Measurements from ENCODE around the gene SAMD14. TPM values are rescaled to one million over a fixed set of nuclear protein-coding genes. Genes with fewer than 3 reads are reported as not detected.

Gene SAMD14
- 1 to 10 TPM; 2.6 to 5.0 TPM for total RNA-seq

DNA sequence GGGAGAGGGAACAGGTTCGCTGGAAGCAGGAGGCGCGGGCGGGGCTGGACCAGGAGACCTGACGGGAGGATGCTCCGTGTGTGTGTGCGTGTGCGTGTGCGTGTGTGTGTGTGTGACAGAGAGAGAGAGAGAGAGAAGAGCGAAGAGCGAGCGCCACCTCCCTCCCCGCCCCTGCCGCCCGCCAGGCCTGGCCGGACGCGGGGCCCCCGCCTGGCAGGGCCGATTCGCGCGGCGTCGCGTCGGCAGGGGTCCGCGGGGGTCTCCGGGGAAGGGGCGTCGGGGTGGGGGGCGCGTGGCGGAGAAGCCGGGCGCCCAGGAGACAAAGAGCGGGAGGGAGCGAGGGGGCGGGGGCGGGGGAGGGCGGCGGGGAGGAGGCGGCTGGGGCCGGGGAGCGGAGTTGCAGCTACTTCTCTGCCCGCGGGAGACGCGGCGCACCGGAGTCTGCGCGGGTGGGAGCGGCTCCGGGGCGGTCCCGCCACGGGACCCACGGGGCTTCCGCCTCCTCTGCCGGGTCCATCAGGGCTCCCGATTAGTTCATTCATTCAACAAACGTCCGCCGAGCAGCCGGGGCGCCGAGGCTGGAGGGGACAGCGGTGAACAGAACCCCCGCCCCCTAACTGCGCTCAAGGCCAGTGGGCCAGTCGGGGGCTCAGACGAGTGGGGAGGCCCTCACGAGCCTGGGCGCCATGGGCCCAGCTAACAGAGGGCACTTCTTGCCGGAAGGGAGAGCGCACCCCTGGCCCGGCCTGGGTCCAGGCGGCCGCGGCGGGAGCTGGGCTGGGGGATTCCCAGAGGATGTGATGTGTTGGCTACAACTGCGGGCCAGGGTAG, at the start of gene SAMD14:
Gene SAMD14 (minus strand): TSS at position 433 of the 831 bp plus-strand sequence. CDS start 5,201 bp downstream, outside the sequence.
- no peaks in the 10 kb centered on the region for H3K36me3 Mint-ChIP-seq
- H3K27ac Mint-ChIP-seq, result peak within 1 kb of the TSS; percentile 43 to 76
- peaks cover 9 to 11% of the 10 kb centered on the region in 2 donors for H3K27me3 Mint-ChIP-seq

DNA sequence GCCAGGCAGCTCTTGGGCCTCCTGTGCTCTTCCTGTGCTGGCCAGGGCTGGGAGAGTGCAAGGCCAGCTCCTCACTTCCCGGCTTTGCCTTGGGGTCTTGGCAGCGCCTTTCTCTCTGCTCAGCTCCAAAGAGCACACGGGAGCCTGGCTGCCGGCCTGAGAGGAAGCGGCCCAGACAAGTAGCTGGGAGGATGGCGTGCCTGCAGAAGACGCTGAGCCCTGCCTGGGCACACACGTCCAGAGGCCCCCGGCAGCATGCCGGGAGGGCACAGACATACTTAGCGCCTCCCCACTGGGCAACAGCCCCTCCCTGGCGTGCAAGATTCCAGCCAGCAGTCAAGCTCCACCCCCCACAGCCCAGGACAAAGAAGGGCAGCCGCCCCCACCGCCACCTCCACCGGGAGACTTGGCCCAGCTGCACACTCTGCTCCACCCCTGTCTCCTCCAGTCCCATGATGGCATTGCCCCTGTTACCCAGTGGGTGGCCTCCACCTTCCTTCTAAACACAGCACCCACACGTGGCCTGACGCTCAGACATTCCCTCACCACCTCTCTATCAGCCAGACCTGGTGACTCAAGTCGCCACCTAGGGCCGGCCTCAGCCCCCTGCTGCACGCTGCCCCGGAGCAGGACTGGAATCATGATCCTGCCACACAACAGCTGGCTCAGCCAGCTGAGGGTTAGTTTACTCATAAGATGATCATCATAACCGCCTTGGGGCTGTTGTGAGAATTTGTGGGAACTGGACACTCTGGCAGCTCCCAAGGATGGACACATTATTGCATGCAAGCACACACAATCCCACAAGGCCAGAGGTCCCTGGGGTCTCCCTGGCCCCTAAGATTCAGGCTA, 48.2 kb upstream of the SAMD14 start:
- peaks cover 10 to 15% of the 10 kb centered on the region in 2 donors for H3K4me1 Mint-ChIP-seq (ENCODE audit: low read depth in 2 of 2)
- H3K27me3 Mint-ChIP-seq, result peaks cover 0 to 7% of the 10 kb centered on the region in 2 donors
- H3K9me3 Mint-ChIP-seq, result no peaks in the 10 kb centered on the region
- H3K4me3 Mint-ChIP-seq, result no peak overlapping the region
- ATAC-seq (peak; percentile 62 to 73), DNase-seq (ENCODE audit: low spot score) (no peak)
- H3K27ac Mint-ChIP-seq, result no peak overlapping the region
- no peaks in the 10 kb centered on the region for H3K36me3 Mint-ChIP-seq

More for the DNA sequence above, at the start of gene SAMD14:
- Mint-ChIP-seq H3K4me3 (peak within 1 kb of the TSS; percentile 86), H3K4me1 (ENCODE audit: low read depth in 2 of 2) (peaks cover 27 to 40% of the 10 kb centered on the region in 2 donors), H3K9me3 (no peaks in the 10 kb centered on the region)
- peak; percentile 70 to 81 for ATAC-seq
- peak; percentile 71 for DNase-seq (ENCODE audit: low spot score)

DNA sequence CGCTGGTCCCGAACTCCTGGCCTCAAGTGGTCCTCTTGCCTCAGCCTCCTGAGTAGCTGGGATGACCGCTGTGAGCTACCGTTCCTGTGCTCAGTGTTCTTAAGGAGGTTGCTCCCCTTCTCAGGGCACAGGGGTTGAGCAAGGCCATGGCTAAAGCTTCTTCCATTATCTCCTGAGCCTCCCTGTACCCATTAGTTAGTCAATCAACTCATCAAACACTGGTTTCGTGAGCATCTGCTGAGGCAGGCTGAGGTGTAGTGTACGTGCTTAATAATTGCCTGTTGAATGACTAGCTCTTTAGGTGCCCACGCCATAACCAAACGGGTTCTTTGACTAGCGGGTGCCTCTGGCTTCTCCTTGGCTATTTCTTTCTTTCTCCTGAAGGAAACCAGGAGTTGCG, 47.5 kb upstream of the SAMD14 start:
- Mint-ChIP-seq H3K4me3 (no peak overlapping the region), H3K27me3 (peaks cover 0 to 7% of the 10 kb centered on the region in 2 donors), H3K4me1 (ENCODE audit: low read depth in 2 of 2) (peaks cover 6 to 11% of the 10 kb centered on the region in 2 donors), H3K9me3 (no peaks in the 10 kb centered on the region), H3K27ac (no peak overlapping the region), H3K36me3 (no peaks in the 10 kb centered on the region)
- no peak for DNase-seq (ENCODE audit: low spot score)
- no peak for ATAC-seq

DNA sequence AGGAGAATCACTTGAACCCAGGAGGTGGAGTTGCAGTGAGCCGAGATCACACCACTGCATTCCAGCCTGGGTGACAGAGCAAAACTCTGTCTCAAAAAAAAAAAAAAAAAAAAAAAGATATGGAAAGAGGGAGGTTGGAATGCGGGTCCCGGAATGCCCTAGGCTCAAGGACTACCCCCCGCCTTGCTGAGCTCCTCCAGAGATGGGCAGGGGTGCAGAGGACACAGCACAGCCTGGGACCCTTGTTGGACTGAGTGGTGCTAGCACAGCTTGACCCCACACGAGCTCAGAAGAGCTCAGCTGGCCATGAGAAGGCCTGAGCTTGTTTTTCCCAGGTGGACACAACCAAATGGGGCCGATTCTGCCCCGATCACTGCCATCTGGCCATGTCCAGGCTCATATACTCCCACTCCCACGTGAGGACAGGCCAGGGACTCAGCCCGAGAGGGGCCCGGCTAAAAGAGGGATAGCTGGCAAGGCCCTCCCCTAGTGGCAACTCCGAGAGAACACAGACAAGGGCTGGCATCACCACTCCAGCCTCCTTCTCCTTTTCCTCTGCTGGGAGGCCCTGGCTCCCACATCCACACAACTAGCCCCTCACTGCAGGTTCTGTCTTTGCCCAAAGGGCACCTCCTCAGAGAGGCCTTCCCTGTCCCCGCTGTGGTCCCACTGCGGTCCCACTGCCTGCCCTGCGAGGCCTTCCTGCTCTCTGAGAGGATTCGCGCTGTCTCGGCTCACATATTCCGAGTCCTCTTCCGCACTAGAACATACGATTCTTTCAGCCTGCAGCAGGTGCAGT, 46.8 kb upstream of the SAMD14 start:
- H3K27ac Mint-ChIP-seq, result no peak overlapping the region
- DNase-seq (ENCODE audit: low spot score), result no peak
- no peak for ATAC-seq
- peaks cover 6 to 8% of the 10 kb centered on the region in 2 donors for H3K4me1 Mint-ChIP-seq (ENCODE audit: low read depth in 2 of 2)
- H3K4me3 Mint-ChIP-seq, result no peak overlapping the region
- H3K9me3 Mint-ChIP-seq, result no peaks in the 10 kb centered on the region
- peaks cover 0 to 5% of the 10 kb centered on the region in 2 donors for H3K27me3 Mint-ChIP-seq
- no peaks in the 10 kb centered on the region for H3K36me3 Mint-ChIP-seq

DNA sequence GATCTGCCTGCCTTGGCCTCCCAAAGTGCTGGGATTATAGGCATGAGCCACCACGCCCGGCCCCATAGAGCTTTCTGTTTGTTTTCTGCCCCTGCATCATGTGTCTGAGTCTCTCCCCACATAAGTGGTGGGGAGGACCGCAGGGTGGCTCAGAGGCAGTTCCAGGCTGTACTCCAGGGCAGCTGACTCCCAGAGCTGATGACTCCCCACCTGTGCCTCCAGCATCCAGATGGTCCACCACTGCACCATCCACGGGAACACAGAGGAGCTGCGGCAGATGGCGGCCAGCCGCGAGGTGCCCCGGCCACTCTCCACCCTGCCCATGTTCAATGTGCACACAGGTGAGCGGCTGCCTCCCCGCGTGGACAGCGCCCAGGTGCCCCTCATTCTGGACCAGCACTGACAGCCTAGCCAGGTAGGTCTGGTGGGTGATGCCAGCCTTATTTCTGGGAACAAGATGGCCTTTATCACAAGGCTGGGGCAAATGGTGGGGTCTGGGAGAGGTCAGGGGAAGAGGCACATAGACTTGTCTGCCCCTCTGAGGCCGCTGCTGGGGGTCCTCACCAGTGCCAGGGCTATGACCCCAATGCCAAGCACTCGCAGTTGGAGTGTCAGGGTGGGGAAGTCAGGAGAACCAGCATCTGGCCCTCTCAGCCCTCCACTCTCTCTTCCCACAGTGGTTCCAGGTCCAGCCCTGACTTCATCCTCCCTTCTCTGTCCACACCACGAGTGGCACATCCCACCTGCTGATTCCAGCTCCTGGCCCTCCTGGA, 45.3 kb upstream of the SAMD14 start:
- DNase-seq (ENCODE audit: low spot score) (no peak), ATAC-seq (no peak)
- no peaks in the 10 kb centered on the region for H3K9me3 Mint-ChIP-seq
- peaks cover 0 to 3% of the 10 kb centered on the region in 2 donors for H3K27me3 Mint-ChIP-seq
- H3K4me1 Mint-ChIP-seq (ENCODE audit: low read depth in 2 of 2), result peaks cover 5 to 10% of the 10 kb centered on the region in 2 donors
- H3K4me3 Mint-ChIP-seq, result no peak overlapping the region
- H3K36me3 Mint-ChIP-seq, result no peaks in the 10 kb centered on the region
- H3K27ac Mint-ChIP-seq, result no peak overlapping the region

DNA sequence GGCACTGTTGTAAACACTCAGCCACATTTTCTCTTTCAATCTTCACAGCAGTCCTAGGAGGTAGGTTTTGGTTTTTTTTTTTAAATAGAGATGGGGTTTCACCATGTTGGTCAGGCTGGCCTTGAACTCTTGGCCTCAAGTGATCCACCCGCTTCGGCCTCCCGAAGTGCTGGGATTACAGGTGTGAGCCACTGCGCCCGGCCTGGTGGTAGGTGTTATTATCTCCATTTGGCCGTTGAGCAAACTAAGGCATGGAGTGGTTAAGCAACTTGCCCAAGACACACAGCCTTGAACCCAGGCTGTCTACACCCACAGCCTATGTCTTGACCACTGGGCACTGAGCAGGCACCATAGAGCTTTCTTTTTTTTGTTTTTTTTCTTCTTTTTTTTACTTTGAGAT, 44.5 kb upstream of the SAMD14 start:
- Mint-ChIP-seq H3K4me3 (no peak overlapping the region), H3K27me3 (peaks cover 0 to 3% of the 10 kb centered on the region in 2 donors), H3K36me3 (no peaks in the 10 kb centered on the region), H3K4me1 (ENCODE audit: low read depth in 2 of 2) (peaks cover 6 to 12% of the 10 kb centered on the region in 2 donors), H3K27ac (no peak overlapping the region), H3K9me3 (no peaks in the 10 kb centered on the region)
- DNase-seq (ENCODE audit: low spot score) (no peak), ATAC-seq (no peak)

DNA sequence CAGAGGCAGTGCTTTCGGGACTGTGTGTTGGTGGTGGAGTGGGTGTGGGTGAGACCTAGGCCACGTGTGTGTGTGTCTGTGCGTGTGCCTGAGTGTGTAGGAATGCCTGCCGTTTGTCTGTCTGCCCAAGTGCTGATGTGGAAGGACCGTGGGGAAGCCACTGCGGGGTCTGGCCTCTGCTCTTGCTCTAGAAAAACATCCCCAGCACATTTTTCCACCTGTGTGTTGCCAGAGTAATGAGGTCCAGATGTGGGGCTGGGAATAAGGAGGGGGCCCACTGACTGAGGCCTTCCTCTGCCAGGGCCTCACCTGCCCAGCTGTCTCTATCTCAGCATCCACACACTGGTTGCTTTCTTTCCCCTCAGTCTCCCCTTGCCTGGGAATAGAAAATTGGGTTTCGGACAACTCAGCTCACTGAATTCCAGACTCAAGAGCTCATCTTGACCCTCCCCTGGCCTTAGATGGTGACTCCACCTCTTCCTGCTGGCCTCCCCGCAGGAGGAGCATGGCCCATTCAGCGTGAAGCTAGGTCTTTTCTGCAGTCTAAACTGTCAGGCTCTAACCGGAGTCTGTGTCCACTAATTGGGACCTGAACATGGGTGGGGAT, 43.5 kb upstream of the SAMD14 start:
- DNase-seq (ENCODE audit: low spot score) (no peak), ATAC-seq (no peak)
- H3K36me3 Mint-ChIP-seq, result no peaks in the 10 kb centered on the region

DNA sequence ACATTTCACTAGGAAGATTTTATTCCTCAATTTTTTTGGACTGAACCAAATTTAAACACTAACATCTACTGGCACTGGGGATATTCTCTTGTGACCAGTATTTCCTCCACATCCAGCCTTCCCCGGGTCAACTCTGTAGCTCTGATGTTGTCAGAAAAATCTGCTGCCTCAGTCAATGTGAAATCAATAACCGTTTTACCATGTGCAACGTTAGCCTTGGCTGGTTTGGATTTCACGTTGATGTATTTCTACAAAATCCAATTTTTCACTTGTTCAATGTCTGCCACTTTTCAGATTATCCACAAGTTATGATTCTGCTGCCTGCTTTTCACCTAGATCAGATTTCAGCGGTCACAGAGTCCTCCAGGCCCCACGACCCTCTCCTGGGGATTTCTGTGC, 43.0 kb upstream of the SAMD14 start:
- H3K4me1 Mint-ChIP-seq (ENCODE audit: low read depth in 2 of 2), result peaks cover 11 to 14% of the 10 kb centered on the region in 2 donors
- no peaks in the 10 kb centered on the region for H3K9me3 Mint-ChIP-seq
- H3K27me3 Mint-ChIP-seq, result no peaks in the 10 kb centered on the region
- ATAC-seq (no peak), DNase-seq (ENCODE audit: low spot score) (no peak)
- H3K27ac Mint-ChIP-seq, result no peak overlapping the region
- H3K36me3 Mint-ChIP-seq, result no peaks in the 10 kb centered on the region
- H3K4me3 Mint-ChIP-seq, result no peak overlapping the region

More for the DNA sequence above, 43.5 kb upstream of the SAMD14 start:
- Mint-ChIP-seq H3K27me3 (peaks cover 0 to 3% of the 10 kb centered on the region in 2 donors), H3K4me3 (no peak overlapping the region), H3K9me3 (no peaks in the 10 kb centered on the region), H3K27ac (no peak overlapping the region), H3K4me1 (ENCODE audit: low read depth in 2 of 2) (peaks cover 15 to 19% of the 10 kb centered on the region in 2 donors)

DNA sequence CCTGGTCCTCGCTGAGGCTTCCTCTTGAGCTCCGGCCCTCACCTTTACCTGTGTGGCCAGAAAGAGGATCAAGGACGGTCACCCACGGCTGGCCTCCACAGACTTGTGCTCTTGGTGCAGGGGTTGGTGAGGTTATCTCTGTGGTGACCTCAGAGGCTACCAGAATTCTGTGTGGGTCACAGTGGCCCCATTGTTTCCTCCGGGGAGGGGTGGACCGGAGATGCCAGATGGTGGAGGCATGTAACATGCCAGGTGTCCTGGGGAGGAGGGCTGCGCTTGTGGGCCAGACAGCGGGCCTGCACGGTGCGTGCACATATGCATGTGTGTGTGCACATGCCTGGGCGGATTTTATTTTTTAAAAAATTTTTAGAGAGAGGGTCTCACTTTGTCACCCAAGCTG, 42.2 kb upstream of the SAMD14 start:
- no peak overlapping the region for H3K4me3 Mint-ChIP-seq
- peaks cover 11 to 14% of the 10 kb centered on the region in 2 donors for H3K4me1 Mint-ChIP-seq (ENCODE audit: low read depth in 2 of 2)
- H3K36me3 Mint-ChIP-seq, result no peaks in the 10 kb centered on the region
- ATAC-seq, result no peak
- H3K27ac Mint-ChIP-seq, result no peak overlapping the region
- DNase-seq (ENCODE audit: low spot score), result peak; percentile 37
- no peaks in the 10 kb centered on the region for H3K27me3 Mint-ChIP-seq
- H3K9me3 Mint-ChIP-seq, result no peaks in the 10 kb centered on the region

DNA sequence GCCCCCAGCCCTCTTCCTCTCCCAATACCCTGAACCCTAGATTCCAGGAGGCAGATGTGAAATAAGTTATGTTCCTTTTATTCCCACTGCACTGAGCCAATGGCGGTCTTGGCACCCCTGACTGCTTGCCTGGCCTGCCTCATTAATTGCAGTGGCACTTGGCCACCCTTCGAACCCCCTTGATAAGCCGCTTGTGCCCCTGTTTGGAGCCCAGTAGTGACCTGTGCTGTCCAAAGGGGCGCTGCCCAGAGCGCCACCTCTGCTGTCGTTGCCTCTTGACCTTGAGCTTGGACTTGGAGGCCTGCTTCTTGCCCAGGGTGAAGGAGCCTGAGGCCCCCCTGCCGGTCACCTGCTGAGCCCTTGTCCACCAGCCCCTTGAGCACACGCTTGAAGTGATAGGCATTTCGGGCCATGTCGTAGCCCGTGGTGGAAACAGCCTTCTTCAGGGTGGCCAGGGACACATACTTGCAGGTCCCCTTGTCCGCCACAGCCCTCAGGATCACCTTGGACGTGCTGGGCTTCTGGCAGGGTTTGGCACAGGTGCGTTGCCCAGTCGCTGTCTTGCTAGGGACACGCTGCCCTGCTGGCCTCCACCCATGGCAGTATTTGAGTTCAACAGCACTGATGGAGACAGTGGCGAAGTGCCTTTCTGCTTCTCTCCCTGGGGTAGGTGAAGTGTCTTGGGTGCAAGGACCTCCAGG, 41.6 kb upstream of the SAMD14 start:
- Mint-ChIP-seq H3K36me3 (no peaks in the 10 kb centered on the region), H3K9me3 (no peaks in the 10 kb centered on the region), H3K27ac (no peak overlapping the region), H3K4me3 (no peak overlapping the region), H3K27me3 (no peaks in the 10 kb centered on the region), H3K4me1 (ENCODE audit: low read depth in 2 of 2) (peaks cover 13 to 14% of the 10 kb centered on the region in 2 donors)
- DNase-seq (ENCODE audit: low spot score), result no peak
- ATAC-seq, result no peak

DNA sequence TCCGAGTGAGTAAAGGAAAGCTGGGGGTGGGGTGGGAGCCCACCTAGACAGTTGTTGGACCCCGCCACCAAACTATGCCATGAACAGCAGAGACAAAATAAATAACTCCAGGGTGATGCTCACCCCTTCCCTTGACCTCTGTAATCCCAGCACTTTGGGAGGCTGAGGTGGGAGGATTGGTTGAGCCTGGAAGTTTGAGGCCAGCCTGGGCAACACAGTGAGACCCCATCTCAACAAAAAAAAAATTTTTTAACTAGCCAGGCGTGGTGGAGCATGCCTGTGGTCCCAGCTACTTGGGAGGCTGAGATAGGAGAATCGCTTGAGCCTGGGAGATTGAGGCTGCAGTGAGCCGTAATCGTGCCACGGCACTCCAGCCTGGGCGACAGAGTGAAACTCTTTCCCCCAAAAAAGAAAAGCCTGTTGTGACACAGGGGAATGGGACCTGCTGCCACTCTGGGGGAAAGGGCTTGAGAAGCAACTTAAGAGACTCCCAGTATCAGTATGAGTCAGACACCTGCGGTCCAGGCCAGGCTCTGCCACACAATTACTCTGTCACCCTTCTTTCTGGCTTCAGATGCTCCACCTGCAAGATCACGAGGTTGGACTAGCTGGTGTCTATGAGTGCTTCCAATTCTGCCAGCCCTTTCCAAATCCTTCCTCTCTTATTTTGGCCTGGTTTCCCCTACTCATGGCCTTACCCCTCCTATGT, 40.9 kb upstream of the SAMD14 start:
- H3K9me3 Mint-ChIP-seq, result no peaks in the 10 kb centered on the region
- H3K4me1 Mint-ChIP-seq (ENCODE audit: low read depth in 2 of 2), result peaks cover 13 to 14% of the 10 kb centered on the region in 2 donors
- H3K4me3 Mint-ChIP-seq, result no peak overlapping the region
- no peak for ATAC-seq
- H3K27me3 Mint-ChIP-seq, result no peaks in the 10 kb centered on the region
- no peaks in the 10 kb centered on the region for H3K36me3 Mint-ChIP-seq
- H3K27ac Mint-ChIP-seq, result no peak overlapping the region
- no peak for DNase-seq (ENCODE audit: low spot score)
